SK-N-MC (cell line): Measurements from ENCODE around the gene DPEP1.

Experiments used
- DNase-seq: peaks from one replicate; pipeline ENCODE4 v3.0.0-alpha.2; 2011; ENCODE audit warnings: low read depth, low spot score
- H3K27ac ChIP-seq: fragments of 200-600 bp; sonication (generic); 2 replicates; pipeline ENCODE4 v1.5.1; 2016; ENCODE audit warnings: mixed run types
- H3K36me3 ChIP-seq: fragments of 200-600 bp; sonication (generic); 2 replicates; pipeline ENCODE4 v1.6.1; 2017; ENCODE audit warnings: antibody characterized with exemption, low read length, mixed read lengths; ENCODE audit not compliant: insufficient read depth
- H3K4me3 ChIP-seq: fragments of 200-600 bp; sonication (generic); 2 replicates; pipeline ENCODE4 v1.5.1; 2016
- H3K9ac ChIP-seq: fragments of 200-600 bp; sonication (generic); 2 replicates; pipeline ENCODE4 v1.8.0; 2017; ENCODE audit warnings: mixed run types, mixed read lengths; ENCODE audit not compliant: insufficient read length
- H3K9me3 ChIP-seq: fragments of 200-600 bp; sonication (generic); 2 replicates; pipeline ENCODE4 v1.6.1; 2017; ENCODE audit warnings: low read depth, mild to moderate bottlenecking, antibody characterized with exemption, low read length, moderate library complexity, mixed read lengths
- EZH2 ChIP-seq: fragments of 200-600 bp; sonication (generic); IDR thresholded peaks from one replicate; pipeline ENCODE4 v1.6.1; 2017; ENCODE audit warnings: antibody characterized with exemption
- FOXP2 ChIP-seq: optimal IDR thresholded peaks from 2 replicates; pipeline ENCODE3; 2011; ENCODE audit warnings: mild to moderate bottlenecking, moderate library complexity; ENCODE audit not compliant: insufficient read depth; ENCODE audit errors: extremely low read length, control extremely low read depth
- POLR2AphosphoS5 ChIP-seq: IDR thresholded peaks from 2 replicates; pipeline ENCODE4 v1.6.1; 2012; ENCODE audit warnings: mild to moderate bottlenecking, low read depth, low read length, borderline replicate concordance

The DPEP1 gene

DNA sequence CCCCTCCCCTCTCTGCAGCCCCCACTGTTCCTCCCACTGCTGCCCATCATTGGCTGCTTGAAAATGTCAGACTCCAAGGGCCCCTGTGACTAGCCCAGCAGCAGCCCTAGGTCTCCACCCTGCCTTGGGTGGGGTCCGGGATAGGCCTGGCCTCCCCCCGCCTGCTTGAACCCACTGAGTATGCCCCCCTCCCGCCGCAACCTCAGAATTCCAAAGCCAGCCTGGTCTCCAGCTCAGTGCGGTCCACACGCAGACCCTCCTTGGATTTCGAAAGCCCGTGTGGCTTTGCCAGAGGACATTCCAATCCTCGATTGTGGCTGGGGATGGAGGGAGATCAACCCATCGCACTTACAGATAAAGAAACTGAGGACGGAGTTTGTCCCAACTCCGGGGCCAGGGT lies 6.4 kb downstream of the DPEP1 start:
- TF ChIP-seq FOXP2, result no peak
- no peak for TF ChIP-seq EZH2
- no peak for TF ChIP-seq POLR2AphosphoS5
- no peak overlapping the region for H3K4me3 ChIP-seq
- H3K36me3 ChIP-seq, result no peaks in the 10 kb centered on the region
- no peak overlapping the region for H3K9ac ChIP-seq
- H3K27ac ChIP-seq, result no peak overlapping the region; the same call in 1 of the 2 replicates
- DNase-seq, result no peak
- no peaks in the 10 kb centered on the region for H3K9me3 ChIP-seq

DNA sequence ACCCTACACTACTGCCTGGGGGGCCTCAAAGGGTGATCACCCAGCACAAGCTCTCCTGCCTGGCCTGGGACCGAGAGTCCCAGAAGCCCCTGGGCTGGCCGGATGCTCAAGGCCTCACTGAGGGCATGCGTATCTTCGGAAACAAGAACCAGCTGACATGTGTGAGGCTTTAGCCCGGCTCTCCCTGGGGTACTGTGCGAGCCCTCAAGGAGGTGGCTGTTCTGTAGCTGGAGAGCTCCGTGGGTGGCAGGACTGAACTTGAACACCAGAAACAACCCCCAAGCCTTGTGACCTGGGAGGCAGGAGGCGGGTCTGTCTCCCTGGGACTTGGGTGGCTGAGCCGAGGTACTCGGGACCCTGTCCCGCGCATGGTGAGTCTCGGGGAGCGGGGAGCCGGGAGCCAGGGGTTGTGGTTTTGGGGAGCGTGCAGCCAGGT lies 7.0 kb downstream of the DPEP1 start:
- H3K27ac ChIP-seq, result peak overlapping the region; percentile 70
- H3K36me3 ChIP-seq, result no peaks in the 10 kb centered on the region
- H3K9ac ChIP-seq, result no peak overlapping the region
- TF ChIP-seq FOXP2 (no peak), EZH2 (no peak), POLR2AphosphoS5 (no peak)
- no peak overlapping the region for H3K4me3 ChIP-seq
- DNase-seq, result no peak
- no peaks in the 10 kb centered on the region for H3K9me3 ChIP-seq

DNA sequence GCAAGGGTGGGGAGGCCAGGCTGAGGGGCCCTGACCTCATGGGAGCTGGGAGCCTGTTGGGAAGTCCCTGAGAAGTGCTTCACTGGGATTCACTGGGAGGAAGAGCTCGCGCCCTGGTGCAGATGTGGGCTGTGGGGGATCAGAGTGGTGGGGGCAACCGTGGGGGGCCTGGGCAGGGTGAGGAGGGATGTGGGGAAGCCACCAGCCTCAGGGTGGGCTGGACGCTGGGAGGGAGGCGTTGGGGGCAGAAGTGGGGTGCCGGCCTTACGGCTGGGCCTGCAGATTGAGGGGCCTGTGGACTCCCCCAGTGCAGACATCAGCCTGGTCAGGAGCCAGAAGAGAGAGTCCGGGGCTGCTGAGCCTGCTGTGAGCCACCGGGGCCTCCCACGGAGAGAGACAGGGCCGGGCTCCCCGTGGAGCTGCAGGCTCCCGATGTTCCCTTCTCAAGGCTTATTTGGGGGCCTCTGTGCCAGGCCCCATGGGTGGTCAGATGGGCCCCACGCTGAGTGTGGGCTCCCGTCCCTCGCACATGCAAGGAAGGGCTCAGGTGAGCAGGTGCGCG lies 7.8 kb downstream of the DPEP1 start:
- Histone ChIP-seq H3K36me3 (no peaks in the 10 kb centered on the region), H3K4me3 (no peak overlapping the region), H3K27ac (0 out of 2 replicates have a peak overlapping the region, but pooled peaks have one; percentile 70), H3K9ac (no peak overlapping the region), H3K9me3 (no peaks in the 10 kb centered on the region)
- DNase-seq, result no peak
- no peak for TF ChIP-seq FOXP2
- TF ChIP-seq EZH2, result no peak
- no peak for TF ChIP-seq POLR2AphosphoS5

DNA sequence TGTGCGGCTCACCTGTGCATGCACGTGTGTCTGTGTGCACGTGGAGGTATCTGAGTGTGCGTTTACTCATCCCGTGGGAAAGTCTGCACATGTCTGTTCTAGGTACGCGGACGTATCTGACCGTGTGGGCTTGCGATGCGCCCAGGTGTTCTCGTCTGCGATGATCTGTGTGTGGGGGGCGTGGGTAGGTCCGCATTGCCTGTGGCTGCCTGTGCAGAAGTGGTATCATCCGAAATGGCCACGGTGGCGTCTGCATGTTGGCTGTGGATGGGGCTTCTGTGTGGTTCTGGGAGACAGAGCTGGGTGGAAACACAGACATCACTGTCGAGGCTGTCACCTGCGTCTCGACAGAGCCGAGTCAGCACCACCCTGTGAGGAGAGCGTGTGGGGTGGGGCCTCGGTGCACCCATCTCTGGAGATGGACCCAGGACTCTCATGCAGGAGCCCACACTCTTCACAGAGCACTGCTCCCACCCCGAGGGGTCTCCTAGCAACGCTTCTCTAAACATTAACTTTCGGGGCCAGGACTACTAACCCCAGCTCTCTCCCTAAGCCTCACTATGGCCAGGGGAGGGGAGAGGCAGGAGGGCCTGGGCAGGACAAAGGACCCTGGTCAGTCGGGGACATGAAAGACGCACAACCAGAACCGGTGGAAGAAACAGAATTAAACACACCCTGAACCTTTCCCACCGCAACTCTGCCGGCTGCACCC lies 8.4 kb downstream of the DPEP1 start:
- no peak overlapping the region for H3K27ac ChIP-seq
- TF ChIP-seq POLR2AphosphoS5 (no peak), EZH2 (no peak), FOXP2 (no peak)
- no peak for DNase-seq
- no peaks in the 10 kb centered on the region for H3K9me3 ChIP-seq
- no peak overlapping the region for H3K9ac ChIP-seq
- H3K4me3 ChIP-seq, result no peak overlapping the region
- no peaks in the 10 kb centered on the region for H3K36me3 ChIP-seq

DNA sequence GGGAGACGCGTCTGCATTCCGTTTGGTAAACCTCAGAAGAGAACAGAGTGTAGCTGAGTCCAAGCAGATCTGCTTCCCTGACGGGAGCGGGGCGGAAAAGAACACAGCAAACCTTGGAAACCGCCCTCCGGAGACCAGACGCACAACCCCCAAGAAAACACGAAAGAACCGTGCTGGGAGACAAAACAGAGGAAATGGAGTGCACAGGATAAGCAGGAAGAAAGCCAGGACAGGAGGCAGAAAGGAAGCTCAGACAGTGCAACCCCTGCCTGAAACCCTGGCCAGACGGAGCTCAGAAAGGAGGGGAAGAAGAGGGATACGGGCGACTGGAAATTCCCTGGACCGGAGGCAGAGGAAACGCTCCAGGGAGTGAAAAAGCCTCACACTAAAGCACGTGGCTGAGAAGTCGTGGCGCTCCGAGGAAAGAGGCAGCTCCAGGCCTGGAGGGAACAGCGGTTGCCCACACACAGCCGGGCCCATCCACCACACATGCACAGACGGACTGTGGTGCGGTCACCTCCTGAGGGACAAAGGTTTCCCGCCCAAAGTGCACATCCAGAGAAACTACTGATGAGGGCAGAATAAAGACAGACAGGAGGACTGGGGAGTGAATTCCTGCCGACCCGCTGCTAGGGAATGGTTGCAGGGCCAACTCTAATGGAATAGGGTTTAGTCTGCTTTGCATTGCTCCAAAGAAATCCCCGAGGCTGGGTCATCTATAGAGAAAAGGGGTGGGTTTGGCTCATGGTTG lies 10.2 kb downstream of the DPEP1 start:
- no peak overlapping the region for H3K4me3 ChIP-seq
- DNase-seq, result no peak
- TF ChIP-seq POLR2AphosphoS5 (no peak), EZH2 (no peak), FOXP2 (no peak)
- H3K9ac ChIP-seq, result no peak overlapping the region
- no peaks in the 10 kb centered on the region for H3K9me3 ChIP-seq
- peak overlapping the region; percentile 64 for H3K27ac ChIP-seq
- H3K36me3 ChIP-seq, result no peaks in the 10 kb centered on the region

DNA sequence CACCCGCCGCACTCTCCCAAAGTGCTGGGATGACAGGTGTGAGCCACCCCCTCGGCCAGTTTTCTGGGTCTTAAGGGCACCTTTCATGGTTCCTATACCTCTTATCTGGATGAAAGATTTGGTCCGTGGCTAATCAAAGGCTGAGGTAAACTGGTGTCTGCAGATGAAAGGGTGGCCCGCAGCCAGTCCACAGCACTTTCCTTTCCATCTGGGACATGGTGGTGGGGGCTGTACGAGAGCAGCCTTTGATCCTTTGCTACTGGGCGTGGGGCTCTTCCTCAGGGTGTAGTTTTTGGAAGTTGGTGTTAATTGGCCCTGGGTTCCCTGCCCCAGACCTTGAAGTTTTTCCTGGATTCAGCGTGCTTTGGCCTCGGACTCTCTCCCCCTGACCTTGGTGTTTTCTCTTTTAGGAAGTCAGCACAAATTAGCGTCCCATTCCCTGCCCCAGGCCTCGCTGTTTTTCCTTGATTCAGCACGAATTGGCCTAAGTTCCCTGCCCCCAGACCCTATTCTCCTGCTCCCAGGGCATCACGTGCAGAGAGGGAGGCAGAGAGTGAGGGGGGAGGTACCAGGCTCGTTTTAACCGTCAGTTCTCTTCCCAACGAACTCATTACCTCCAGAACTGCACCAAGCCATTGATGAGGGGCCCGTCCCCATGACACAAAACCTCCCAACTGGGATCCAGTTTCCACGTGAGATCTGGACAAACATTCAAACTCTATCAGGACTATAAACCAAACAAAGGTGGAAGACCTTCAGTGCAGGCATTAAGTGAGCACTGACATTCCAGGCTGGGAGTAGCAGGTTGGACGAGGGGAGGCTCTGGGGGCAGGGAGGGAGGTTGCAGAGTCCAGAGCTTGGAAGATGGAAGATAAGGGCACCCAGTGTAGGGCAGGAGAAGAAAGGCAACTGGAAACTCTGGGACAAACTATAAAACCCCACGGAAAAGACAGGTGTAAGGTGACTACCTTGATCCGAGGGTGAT lies 11.6 kb downstream of the DPEP1 start:
- Histone ChIP-seq H3K36me3 (no peaks in the 10 kb centered on the region), H3K4me3 (no peak overlapping the region), H3K27ac (no peak overlapping the region), H3K9ac (no peak overlapping the region), H3K9me3 (no peaks in the 10 kb centered on the region)
- no peak for TF ChIP-seq FOXP2
- no peak for TF ChIP-seq POLR2AphosphoS5
- no peak for TF ChIP-seq EZH2
- DNase-seq, result no peak

DNA sequence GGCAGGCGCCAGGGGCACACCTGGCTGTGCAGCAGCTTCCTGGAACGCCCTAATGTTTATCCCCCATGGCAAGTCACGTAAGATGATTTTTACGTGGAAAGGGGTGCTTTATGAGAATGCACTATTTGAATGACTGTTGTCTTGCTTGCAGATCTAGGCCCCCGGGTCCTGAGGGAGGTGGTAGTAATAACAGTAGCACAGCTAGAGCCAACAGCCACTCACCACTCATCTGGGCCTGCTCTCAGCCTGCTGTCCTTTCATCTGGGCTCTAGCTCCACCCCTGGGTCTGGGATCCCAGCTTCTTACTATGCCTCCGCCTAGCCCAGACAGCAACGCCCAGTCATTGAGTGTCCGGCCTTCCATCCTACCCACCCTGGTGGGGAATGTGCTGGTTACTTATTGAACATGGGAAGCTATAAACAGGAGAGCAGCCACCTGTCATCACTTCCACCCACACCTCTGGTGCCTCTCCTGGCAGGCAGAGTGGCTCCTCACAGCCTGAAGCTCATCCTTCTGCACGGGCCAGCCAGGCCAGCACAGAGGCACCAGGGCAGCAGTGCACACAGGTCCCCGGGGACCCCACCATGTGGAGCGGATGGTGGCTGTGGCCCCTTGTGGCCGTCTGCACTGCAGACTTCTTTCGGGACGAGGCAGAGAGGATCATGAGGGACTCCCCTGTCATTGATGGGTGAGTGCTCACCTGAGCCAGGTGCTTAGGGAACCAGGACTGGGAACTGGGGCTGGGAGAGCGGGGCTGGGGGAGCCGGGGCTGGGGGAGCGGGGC lies 16.6 kb downstream of the DPEP1 start:
- DNase-seq, result no peak
- H3K9me3 ChIP-seq, result no peaks in the 10 kb centered on the region

More for the DNA sequence above, 16.6 kb downstream of the DPEP1 start:
- TF ChIP-seq POLR2AphosphoS5 (no peak), EZH2 (no peak), FOXP2 (no peak)
- no peak overlapping the region for H3K4me3 ChIP-seq
- no peaks in the 10 kb centered on the region for H3K36me3 ChIP-seq
- H3K27ac ChIP-seq, result no peak overlapping the region
- no peak overlapping the region for H3K9ac ChIP-seq
